Activated CD4-positive, alpha-beta memory T cell treated with anti-CD3 and anti-CD28 coated beads, Interleukin-2, amount 10 ng/mL, durations not matched to agents 7 days and 5 days (primary cell): ENCODE data around the gene MYH10. TPM values are rescaled to one million over a fixed set of nuclear protein-coding genes. Genes with fewer than 3 reads are reported as not detected.

ENCODE experiments used
- CTCF ChIA-PET: fragments of 350-600 bp; sonication (Branson Sonifier 250); formaldehyde crosslinking; loops from one replicate; lab custom pipeline; 2021; ENCODE audit warnings: antibody characterized with exemption, inconsistent platforms; lab: Charles Lee
- POLR2A ChIA-PET: fragments of 350-600 bp; sonication (Branson Sonifier 250); formaldehyde crosslinking; loops from one replicate; lab custom pipeline; 2021; ENCODE audit warnings: antibody characterized with exemption; lab: Charles Lee
- DNase-seq: peaks from one replicate; pipeline ENCODE4 v3.0.0-alpha.2; 2020
- H3K27ac Mint-ChIP-seq: one replicate; pipeline ENCODE4 v1.8.0; 2021; ENCODE audit warnings: mild to moderate bottlenecking, mixed read lengths
- H3K27me3 Mint-ChIP-seq: one replicate; pipeline ENCODE4 v1.8.0; 2021; ENCODE audit warnings: mixed read lengths
- H3K36me3 Mint-ChIP-seq: one replicate; pipeline ENCODE4 v1.8.0; 2021; ENCODE audit warnings: low read depth, mixed read lengths
- H3K4me1 Mint-ChIP-seq: one replicate; pipeline ENCODE4 v1.8.0; 2021; ENCODE audit warnings: mixed read lengths
- H3K4me3 Mint-ChIP-seq: one replicate; pipeline ENCODE4 v1.8.0; 2021; ENCODE audit warnings: mild to moderate bottlenecking, mixed read lengths
- H3K9me3 Mint-ChIP-seq: one replicate; pipeline ENCODE4 v1.8.0; 2021; ENCODE audit warnings: mixed read lengths
- total RNA-seq, 2 experiments: library from RNA; stranded (reverse); gene quantifications; one replicate each; pipeline ENCODE4 v1.2.3, GENCODE V29; 2021

Gene MYH10
- total RNA-seq, 2 experiments from 2014 or later = 10.2 to 11.2 TPM

GRCh38 chr17:8487743-8488142 lies 142.8 kb downstream of the MYH10 start:
- Mint-ChIP-seq H3K27ac (no peak overlapping the region), H3K4me1 (no peaks in the 10 kb centered on the region), H3K27me3 (no peaks in the 10 kb centered on the region), H3K4me3 (no peak overlapping the region), H3K36me3 (peaks cover 29% of the 10 kb centered on the region), H3K9me3 (peaks cover 15% of the 10 kb centered on the region)
- ChIA-PET CTCF (no interaction called here), POLR2A (interaction anchor here (0.8 kb wide), 1 partner anchor 14 kb away, joined by 3 read pairs; no protein-coding TSS in a partner anchor)
- no peak for DNase-seq

GRCh38 chr17:8487130-8487645 lies 143.3 kb downstream of the MYH10 start:
- ChIA-PET POLR2A (no interaction called here), CTCF (no interaction called here)
- Mint-ChIP-seq H3K9me3 (peaks cover 18% of the 10 kb centered on the region), H3K4me3 (no peak overlapping the region), H3K36me3 (peaks cover 32% of the 10 kb centered on the region), H3K27me3 (no peaks in the 10 kb centered on the region), H3K4me1 (no peaks in the 10 kb centered on the region), H3K27ac (no peak overlapping the region)
- DNase-seq = no peak

- Mint-ChIP-seq H3K36me3 (peaks cover 45% of the 10 kb centered on the region), H3K9me3 (peaks cover 19% of the 10 kb centered on the region), H3K27ac (no peak overlapping the region), H3K27me3 (no peaks in the 10 kb centered on the region), H3K4me3 (no peak overlapping the region), H3K4me1 (no peaks in the 10 kb centered on the region)
- ChIA-PET CTCF (interaction anchor here (1.1 kb wide), 1 partner anchor 76 kb away, joined by 4 read pairs; no protein-coding TSS in a partner anchor), POLR2A (no interaction called here)
- DNase-seq = no peak
Observed at GRCh38 chr17:8485491-8485890, 145.0 kb downstream of the MYH10 start.

GRCh38 chr17:8484465-8484864 lies 146.1 kb downstream of the MYH10 start:
- POLR2A ChIA-PET = no interaction called here
- Mint-ChIP-seq H3K36me3 (peaks cover 53% of the 10 kb centered on the region), H3K9me3 (peaks cover 19% of the 10 kb centered on the region)

DNA sequence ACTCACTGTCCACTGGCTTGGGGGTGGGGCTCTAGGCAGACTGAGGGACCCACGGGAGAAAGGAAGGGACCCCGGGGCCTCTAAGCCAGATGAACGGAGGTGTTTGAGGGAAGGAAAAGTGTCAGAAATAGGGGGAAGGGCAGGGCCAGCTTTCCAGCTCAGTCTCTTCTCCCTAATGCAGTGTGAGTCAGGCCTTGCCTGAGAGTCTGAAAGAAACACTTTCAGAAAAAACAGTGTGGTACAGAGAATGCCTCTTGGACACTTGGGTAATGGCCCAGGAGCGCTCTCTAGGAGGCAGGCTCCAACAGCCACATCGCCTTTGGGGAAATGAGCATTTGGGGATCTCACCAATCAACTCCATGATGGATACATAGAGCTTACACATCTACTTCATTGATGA lies 148.0 kb downstream of the MYH10 start:
- CTCF ChIA-PET = no interaction called here
- POLR2A ChIA-PET = no interaction called here
- Mint-ChIP-seq H3K4me1 (no peaks in the 10 kb centered on the region), H3K27me3 (no peaks in the 10 kb centered on the region), H3K36me3 (peaks cover 59% of the 10 kb centered on the region), H3K4me3 (no peak overlapping the region), H3K9me3 (peaks cover 19% of the 10 kb centered on the region), H3K27ac (no peak overlapping the region)
- DNase-seq = no peak

More at GRCh38 chr17:8484465-8484864, 146.1 kb downstream of the MYH10 start:
- H3K4me3 Mint-ChIP-seq = no peak overlapping the region
- CTCF ChIA-PET = no interaction called here
- H3K27me3 Mint-ChIP-seq = no peaks in the 10 kb centered on the region
- no peak for DNase-seq
- H3K4me1 Mint-ChIP-seq = no peaks in the 10 kb centered on the region
- no peak overlapping the region for H3K27ac Mint-ChIP-seq

DNA sequence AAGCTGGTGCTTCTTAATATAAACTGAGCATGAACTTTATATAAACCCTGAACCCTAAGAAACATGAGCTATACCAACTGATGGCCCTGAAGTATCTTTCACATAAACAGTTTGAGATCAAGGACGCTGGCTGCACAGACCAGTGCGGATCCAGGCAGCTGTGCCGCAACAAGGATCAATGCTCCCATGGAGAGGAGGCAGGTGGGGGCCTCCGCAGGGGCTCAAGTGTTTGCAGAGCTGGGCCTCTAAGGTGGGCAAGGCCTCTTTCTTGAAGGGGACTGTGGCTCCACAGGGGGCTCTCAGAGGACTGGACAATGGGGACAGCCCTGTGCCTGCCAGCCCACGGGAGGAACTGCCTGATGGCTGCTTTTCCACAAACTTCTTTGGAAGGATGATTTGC lies 148.8 kb downstream of the MYH10 start:
- H3K9me3 Mint-ChIP-seq = peaks cover 19% of the 10 kb centered on the region
- H3K27ac Mint-ChIP-seq = no peak overlapping the region
- DNase-seq = no peak
- H3K4me3 Mint-ChIP-seq = no peak overlapping the region
- POLR2A ChIA-PET = no interaction called here
- no peaks in the 10 kb centered on the region for H3K27me3 Mint-ChIP-seq
- peaks cover 55% of the 10 kb centered on the region for H3K36me3 Mint-ChIP-seq
- no peaks in the 10 kb centered on the region for H3K4me1 Mint-ChIP-seq
- CTCF ChIA-PET = no interaction called here

DNA sequence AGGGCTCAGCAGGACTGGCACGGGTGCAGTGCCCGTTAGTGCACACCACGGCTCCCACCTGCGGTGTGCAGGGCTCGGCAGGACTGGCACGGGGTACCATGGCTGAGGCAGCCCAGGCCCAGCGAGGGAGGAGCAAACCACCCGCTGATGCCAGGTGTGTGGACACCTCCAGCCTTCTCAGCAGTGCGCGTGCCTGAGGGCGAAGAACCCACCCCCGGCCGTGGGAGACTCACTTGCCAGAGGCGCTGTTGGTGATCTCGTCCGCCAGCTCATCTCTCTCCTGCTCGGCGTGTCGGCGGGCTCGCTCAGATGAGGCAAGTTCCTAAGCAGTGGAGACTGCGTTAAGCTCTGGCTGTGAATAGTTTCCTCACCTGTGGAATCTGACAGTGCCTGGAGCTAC lies 149.4 kb downstream of the MYH10 start:
- CTCF ChIA-PET = no interaction called here
- Mint-ChIP-seq H3K27me3 (no peaks in the 10 kb centered on the region), H3K4me3 (no peak overlapping the region), H3K4me1 (no peaks in the 10 kb centered on the region), H3K27ac (no peak overlapping the region), H3K36me3 (peaks cover 53% of the 10 kb centered on the region), H3K9me3 (peaks cover 19% of the 10 kb centered on the region)
- DNase-seq = no peak
- POLR2A ChIA-PET = no interaction called here

DNA sequence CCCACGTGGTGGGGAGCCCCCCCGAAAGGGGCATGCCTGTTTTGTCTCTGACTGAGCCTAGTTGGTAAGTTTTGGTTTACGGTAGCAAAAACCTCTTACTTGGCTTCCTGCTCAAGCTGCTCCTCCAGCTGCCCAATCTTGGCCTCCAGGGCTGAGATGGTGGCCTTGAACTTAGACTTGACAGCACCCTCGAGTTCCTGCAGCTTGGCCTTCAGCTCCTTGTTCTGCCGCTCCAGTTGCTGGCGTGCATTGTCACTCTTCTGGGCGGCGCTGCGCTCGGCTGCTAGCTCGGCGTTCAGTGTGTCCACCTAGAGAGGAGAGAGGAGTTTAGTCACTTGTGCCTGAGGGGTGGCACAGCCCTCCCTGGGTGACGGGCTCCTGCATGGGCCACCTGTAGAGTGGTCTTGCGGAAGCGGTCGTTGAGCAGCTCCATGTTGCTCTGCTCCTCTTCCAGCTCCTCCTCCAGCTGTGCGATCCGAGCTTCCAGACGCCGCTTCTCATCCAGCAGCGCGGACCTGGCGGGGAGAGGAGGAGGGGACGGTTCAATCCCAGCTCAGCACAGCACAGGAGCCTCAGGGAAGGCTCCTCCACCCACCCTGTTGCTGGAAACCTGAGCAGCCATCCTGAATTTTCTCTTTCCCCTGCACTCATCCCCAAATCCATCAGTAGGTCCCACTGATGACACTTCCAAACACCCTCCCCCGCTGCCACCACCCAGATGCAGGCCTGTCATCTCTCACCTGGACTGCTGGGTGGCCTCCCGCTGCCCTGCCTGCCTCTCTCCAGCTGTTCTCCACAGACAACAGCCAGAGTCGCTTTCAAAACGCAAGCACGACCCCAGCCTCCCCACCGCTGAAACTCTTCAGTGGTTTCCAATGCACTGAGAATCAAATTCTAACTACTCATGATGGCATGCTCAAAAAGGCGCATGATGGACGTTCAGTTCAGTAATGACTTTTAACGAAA lies 150.2 kb downstream of the MYH10 start:
- ChIA-PET POLR2A (no interaction called here), CTCF (interaction anchor here (1.1 kb wide), 1 partner anchor 97 kb away, joined by 3 read pairs; no protein-coding TSS in a partner anchor)
- H3K36me3 Mint-ChIP-seq = peaks cover 60% of the 10 kb centered on the region
- DNase-seq = no peak
- no peaks in the 10 kb centered on the region for H3K27me3 Mint-ChIP-seq
- H3K4me1 Mint-ChIP-seq = no peaks in the 10 kb centered on the region
- peaks cover 19% of the 10 kb centered on the region for H3K9me3 Mint-ChIP-seq
- H3K27ac Mint-ChIP-seq = no peak overlapping the region
- no peak overlapping the region for H3K4me3 Mint-ChIP-seq

- Mint-ChIP-seq H3K36me3 (peaks cover 63% of the 10 kb centered on the region), H3K27ac (no peak overlapping the region), H3K4me1 (no peaks in the 10 kb centered on the region), H3K4me3 (no peak overlapping the region), H3K27me3 (no peaks in the 10 kb centered on the region), H3K9me3 (peaks cover 14% of the 10 kb centered on the region)
- no peak for DNase-seq
- ChIA-PET CTCF (interaction anchor here (0.5 to 1.1 kb wide), 2 partner anchors 96 to 166 kb away, joined by 3 read pairs; no protein-coding TSS in a partner anchor), POLR2A (no interaction called here)
Observed at GRCh38 chr17:8479431-8479947, 151.0 kb downstream of the MYH10 start.

DNA sequence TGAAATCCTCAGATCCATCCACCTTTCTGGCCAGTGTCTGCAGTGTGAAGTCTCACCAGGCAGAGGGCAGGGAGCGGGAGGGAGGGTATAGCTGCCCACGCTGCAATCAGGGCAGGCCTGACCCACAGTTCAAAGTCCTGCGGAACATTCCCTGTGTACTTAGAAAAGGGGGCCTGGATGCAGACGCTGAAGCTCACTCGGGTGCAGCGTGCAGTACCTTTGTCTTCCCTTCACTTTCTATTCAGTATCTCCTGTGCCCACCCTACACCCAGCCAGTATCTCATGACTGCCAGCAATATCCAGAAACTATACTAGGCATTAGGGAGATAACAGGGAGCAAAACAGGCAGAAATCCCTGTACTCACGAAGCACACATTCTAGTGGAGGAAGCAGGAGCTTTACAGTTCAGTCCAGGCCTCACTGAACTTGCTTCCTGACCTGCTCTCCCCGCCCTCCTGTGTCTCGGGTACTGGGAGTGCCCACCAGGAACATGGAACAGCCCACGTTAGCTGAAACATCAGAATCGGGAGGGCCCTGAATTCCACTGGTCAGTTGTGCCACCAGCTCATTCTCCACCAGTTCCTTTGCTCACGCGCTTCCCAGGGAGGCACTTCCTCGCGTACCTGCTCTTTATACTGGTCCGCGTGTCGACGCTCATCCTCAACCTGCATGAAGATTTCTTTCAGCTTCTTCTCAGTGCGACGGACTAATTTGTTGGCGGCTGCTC lies 152.6 kb downstream of the MYH10 start:
- ChIA-PET CTCF (no interaction called here), POLR2A (no interaction called here)
- no peak for DNase-seq
- H3K9me3 Mint-ChIP-seq = peaks cover 6% of the 10 kb centered on the region
- peaks cover 64% of the 10 kb centered on the region for H3K36me3 Mint-ChIP-seq
- no peaks in the 10 kb centered on the region for H3K27me3 Mint-ChIP-seq
- no peak overlapping the region for H3K4me3 Mint-ChIP-seq
- no peak overlapping the region for H3K27ac Mint-ChIP-seq
- no peaks in the 10 kb centered on the region for H3K4me1 Mint-ChIP-seq

GRCh38 chr17:8477171-8477570 lies 153.4 kb downstream of the MYH10 start:
- ChIA-PET POLR2A (no interaction called here), CTCF (no interaction called here)
- Mint-ChIP-seq H3K27ac (no peak overlapping the region), H3K4me3 (no peak overlapping the region), H3K27me3 (no peaks in the 10 kb centered on the region), H3K36me3 (peaks cover 59% of the 10 kb centered on the region), H3K4me1 (no peaks in the 10 kb centered on the region), H3K9me3 (peaks cover under 1% of the 10 kb centered on the region)
- DNase-seq = no peak

GRCh38 chr17:8476741-8477140 lies 153.8 kb downstream of the MYH10 start:
- Mint-ChIP-seq H3K9me3 (no peaks in the 10 kb centered on the region), H3K4me1 (no peaks in the 10 kb centered on the region), H3K27ac (no peak overlapping the region), H3K4me3 (no peak overlapping the region), H3K27me3 (no peaks in the 10 kb centered on the region), H3K36me3 (peaks cover 58% of the 10 kb centered on the region)
- DNase-seq = no peak
- ChIA-PET CTCF (no interaction called here), POLR2A (no interaction called here)

- ChIA-PET POLR2A (interaction anchor here (0.8 kb wide), 1 partner anchor 361 kb away, joined by 3 read pairs; no protein-coding TSS in a partner anchor), CTCF (interaction anchor here (0.9 kb wide), 1 partner anchor 66 kb away, joined by 3 read pairs; no protein-coding TSS in a partner anchor)
- Mint-ChIP-seq H3K27me3 (no peaks in the 10 kb centered on the region), H3K4me1 (no peaks in the 10 kb centered on the region), H3K27ac (no peak overlapping the region), H3K36me3 (peaks cover 57% of the 10 kb centered on the region), H3K4me3 (no peak overlapping the region), H3K9me3 (no peaks in the 10 kb centered on the region)
- no peak for DNase-seq
Observed at GRCh38 chr17:8475781-8476180, 154.7 kb downstream of the MYH10 start.
